ENCODE data around the gene P3H2. TPM values are rescaled to one million over a fixed set of nuclear protein-coding genes. Genes with fewer than 3 reads are reported as not detected.
A peak's percentile ranks its signal among the peaks of the same experiment; 100 is the strongest.

The P3H2 gene
- total RNA-seq, 1 experiment from 2014 or later = 0.76 TPM

GRCh38 chr3:190120269-190121060 is at the start of gene P3H2 (continued):
- TF ChIP-seq SIN3A (IDR thresholded peaks at IDR 0.05; ENCODE audit: low read depth) = no peak
- TF ChIP-seq TCF7L2 (IDR thresholded peaks at IDR 0.05; ENCODE audit: borderline replicate concordance, extremely low read depth, insufficient read depth, insufficient read length) = no peak
- no peak for TF ChIP-seq SRF (IDR thresholded peaks at IDR 0.05; ENCODE audit: low read depth)
- TF ChIP-seq MAX (IDR thresholded peaks at IDR 0.05) = peak; percentile 66
- TF ChIP-seq CEBPB (IDR thresholded peaks at IDR 0.05; ENCODE audit: low read depth) = no peak
- no peak for TF ChIP-seq ZFX (IDR thresholded peaks at IDR 0.05)
- no peak for TF ChIP-seq YY1 (IDR thresholded peaks at IDR 0.05; ENCODE audit: extremely low read depth, insufficient replicate concordance, low read depth, low read length)

DNA sequence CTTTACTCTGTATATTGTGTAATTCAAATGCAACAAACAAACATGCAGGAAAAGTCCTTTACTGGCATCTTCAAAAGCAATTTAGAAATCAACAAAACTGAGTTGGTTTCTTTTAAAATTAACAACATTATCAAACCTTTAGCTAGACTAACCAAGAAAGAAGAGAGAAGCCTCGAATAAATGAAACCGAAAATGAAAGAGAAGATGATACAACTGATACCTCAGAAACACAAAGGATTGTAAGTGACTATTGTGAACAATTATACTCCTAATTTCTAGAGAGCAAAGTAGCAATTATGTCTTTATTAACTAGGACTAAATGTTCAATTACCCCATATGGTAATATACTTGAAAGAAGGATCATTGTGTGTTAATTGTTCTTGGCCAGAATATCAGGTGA is 49.2 kb upstream of the P3H2 start:
- BruUV-seq (replicated peaks) = no TSS peak
- DNase-seq (ENCODE audit: low read depth, low spot score) (no peak), ATAC-seq (no peak)
- Histone ChIP-seq H4K20me1 (ENCODE audit: insufficient read depth) (no peaks in the 10 kb centered on the region), H3K27me3 (ENCODE audit: insufficient read depth, low read length) (no peaks in the 10 kb centered on the region), H3K4me1 (ENCODE audit: control insufficient read depth in 1 of 2, insufficient read depth in 2 of 2, low read length in 2 of 2) (no peaks in the 10 kb centered on the region), H3K27ac (ENCODE audit: low read depth, low read length) (no peak overlapping the region), H3K9me2 (ENCODE audit: insufficient read depth) (no peaks in the 10 kb centered on the region), H3K9ac (ENCODE audit: low read length) (no peak overlapping the region), H2AFZ (ENCODE audit: low read depth, low read length, poor library complexity, severe bottlenecking) (no peak overlapping the region), H3K9me3 (ENCODE audit: control insufficient read depth in 1 of 2, insufficient read depth in 1 of 2, low read depth in 1 of 2, low read length in 2 of 2) (no peaks in the 10 kb centered on the region), H3K4me3 (replicated peaks in 1 of 2; ENCODE audit: low read depth in 1 of 2, low read length in 2 of 2) (no peak overlapping the region), H3K79me2 (ENCODE audit: insufficient read depth, low read length) (no peaks in the 10 kb centered on the region), H3K4me2 (ENCODE audit: low read length) (no peak overlapping the region), H3K36me3 (ENCODE audit: control insufficient read depth in 1 of 2, insufficient read depth in 2 of 2, low read length in 2 of 2) (no peaks in the 10 kb centered on the region)
- TF ChIP-seq JUND (IDR thresholded peaks at IDR 0.05) = no peak
- no peak for TF ChIP-seq FOSL1 (IDR thresholded peaks at IDR 0.05; ENCODE audit: low read depth)
- ChIA-PET CTCF (no interaction called here), RAD21 (ENCODE audit: low non-redundant PET in 1 of 2, low total read pairs in 2 of 2, uncharacterized antibody in 2 of 2, unreplicated experiment in 2 of 2) (no interaction called here), POLR2A (no interaction called here)
- intact Hi-C loops (cut with micrococcal nuclease) = no loop called here

DNA sequence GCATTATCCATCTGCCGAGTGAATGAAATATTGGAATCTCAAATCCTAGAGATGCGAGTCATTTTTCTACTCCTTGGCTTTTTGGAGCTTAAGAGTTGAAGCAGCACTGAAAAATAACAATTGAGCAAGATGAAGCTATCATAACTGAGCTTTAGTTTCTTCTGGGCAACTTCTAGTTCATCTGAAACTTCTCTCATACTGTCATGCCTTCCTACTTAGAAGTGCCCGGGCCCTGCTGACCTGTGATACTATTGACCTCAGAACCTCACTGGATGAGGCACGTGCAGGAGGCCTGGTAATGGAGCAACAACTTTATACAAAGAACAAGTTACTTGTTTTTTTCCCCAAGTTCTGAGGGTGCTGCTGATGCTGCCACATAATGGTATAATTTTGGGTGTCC is 48.5 kb upstream of the P3H2 start:
- BruUV-seq (replicated peaks) = no TSS peak
- ChIA-PET POLR2A (no interaction called here), CTCF (no interaction called here), RAD21 (ENCODE audit: low non-redundant PET in 1 of 2, low total read pairs in 2 of 2, uncharacterized antibody in 2 of 2, unreplicated experiment in 2 of 2) (no interaction called here)
- Histone ChIP-seq H2AFZ (ENCODE audit: low read depth, low read length, poor library complexity, severe bottlenecking) (no peak overlapping the region), H3K79me2 (ENCODE audit: insufficient read depth, low read length) (no peaks in the 10 kb centered on the region), H3K9ac (ENCODE audit: low read length) (no peak overlapping the region), H3K36me3 (ENCODE audit: control insufficient read depth in 1 of 2, insufficient read depth in 2 of 2, low read length in 2 of 2) (no peaks in the 10 kb centered on the region), H3K4me1 (ENCODE audit: control insufficient read depth in 1 of 2, insufficient read depth in 2 of 2, low read length in 2 of 2) (no peaks in the 10 kb centered on the region), H4K20me1 (ENCODE audit: insufficient read depth) (no peaks in the 10 kb centered on the region), H3K27ac (ENCODE audit: low read depth, low read length) (no peak overlapping the region), H3K27me3 (ENCODE audit: insufficient read depth, low read length) (no peaks in the 10 kb centered on the region), H3K4me3 (replicated peaks in 1 of 2; ENCODE audit: low read depth in 1 of 2, low read length in 2 of 2) (no peak overlapping the region), H3K9me2 (ENCODE audit: insufficient read depth) (no peaks in the 10 kb centered on the region), H3K9me3 (ENCODE audit: control insufficient read depth in 1 of 2, insufficient read depth in 1 of 2, low read depth in 1 of 2, low read length in 2 of 2) (no peaks in the 10 kb centered on the region), H3K4me2 (ENCODE audit: low read length) (no peak overlapping the region)
- no peak for ATAC-seq
- intact Hi-C loops (cut with micrococcal nuclease) = no loop called here
- no peak for DNase-seq (ENCODE audit: low read depth, low spot score)
- TF ChIP-seq, protein P1, sequence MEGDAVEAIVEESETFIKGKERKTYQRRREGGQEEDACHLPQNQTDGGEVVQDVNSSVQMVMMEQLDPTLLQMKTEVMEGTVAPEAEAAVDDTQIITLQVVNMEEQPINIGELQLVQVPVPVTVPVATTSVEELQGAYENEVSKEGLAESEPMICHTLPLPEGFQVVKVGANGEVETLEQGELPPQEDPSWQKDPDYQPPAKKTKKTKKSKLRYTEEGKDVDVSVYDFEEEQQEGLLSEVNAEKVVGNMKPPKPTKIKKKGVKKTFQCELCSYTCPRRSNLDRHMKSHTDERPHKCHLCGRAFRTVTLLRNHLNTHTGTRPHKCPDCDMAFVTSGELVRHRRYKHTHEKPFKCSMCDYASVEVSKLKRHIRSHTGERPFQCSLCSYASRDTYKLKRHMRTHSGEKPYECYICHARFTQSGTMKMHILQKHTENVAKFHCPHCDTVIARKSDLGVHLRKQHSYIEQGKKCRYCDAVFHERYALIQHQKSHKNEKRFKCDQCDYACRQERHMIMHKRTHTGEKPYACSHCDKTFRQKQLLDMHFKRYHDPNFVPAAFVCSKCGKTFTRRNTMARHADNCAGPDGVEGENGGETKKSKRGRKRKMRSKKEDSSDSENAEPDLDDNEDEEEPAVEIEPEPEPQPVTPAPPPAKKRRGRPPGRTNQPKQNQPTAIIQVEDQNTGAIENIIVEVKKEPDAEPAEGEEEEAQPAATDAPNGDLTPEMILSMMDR (IDR thresholded peaks at IDR 0.05 in 2 of 3, conservative IDR thresholded peaks at IDR 0.05 in 1 of 3; ENCODE audit: borderline replicate concordance in 1 of 3, insufficient read depth in 1 of 3, low read depth in 2 of 3, low read length in 2 of 3) = no peak
- TF ChIP-seq SIN3A (IDR thresholded peaks at IDR 0.05; ENCODE audit: low read depth) (no peak), CBX3 (IDR thresholded peaks at IDR 0.05; ENCODE audit: low read depth) (no peak), EGR1 (IDR thresholded peaks at IDR 0.05; ENCODE audit: low read depth) (no peak), MAX (IDR thresholded peaks at IDR 0.05) (no peak), EZH2 (IDR thresholded peaks at IDR 0.05) (no peak), SRF (IDR thresholded peaks at IDR 0.05; ENCODE audit: low read depth) (no peak), ELF1 (IDR thresholded peaks at IDR 0.05; ENCODE audit: borderline replicate concordance, low read depth) (no peak), SP1 (IDR thresholded peaks at IDR 0.05; ENCODE audit: low read depth) (no peak)

Measured in HCT116 (cell line).